ENCODE measurements around the gene FOXK2.

FOXK2 gene

DNA sequence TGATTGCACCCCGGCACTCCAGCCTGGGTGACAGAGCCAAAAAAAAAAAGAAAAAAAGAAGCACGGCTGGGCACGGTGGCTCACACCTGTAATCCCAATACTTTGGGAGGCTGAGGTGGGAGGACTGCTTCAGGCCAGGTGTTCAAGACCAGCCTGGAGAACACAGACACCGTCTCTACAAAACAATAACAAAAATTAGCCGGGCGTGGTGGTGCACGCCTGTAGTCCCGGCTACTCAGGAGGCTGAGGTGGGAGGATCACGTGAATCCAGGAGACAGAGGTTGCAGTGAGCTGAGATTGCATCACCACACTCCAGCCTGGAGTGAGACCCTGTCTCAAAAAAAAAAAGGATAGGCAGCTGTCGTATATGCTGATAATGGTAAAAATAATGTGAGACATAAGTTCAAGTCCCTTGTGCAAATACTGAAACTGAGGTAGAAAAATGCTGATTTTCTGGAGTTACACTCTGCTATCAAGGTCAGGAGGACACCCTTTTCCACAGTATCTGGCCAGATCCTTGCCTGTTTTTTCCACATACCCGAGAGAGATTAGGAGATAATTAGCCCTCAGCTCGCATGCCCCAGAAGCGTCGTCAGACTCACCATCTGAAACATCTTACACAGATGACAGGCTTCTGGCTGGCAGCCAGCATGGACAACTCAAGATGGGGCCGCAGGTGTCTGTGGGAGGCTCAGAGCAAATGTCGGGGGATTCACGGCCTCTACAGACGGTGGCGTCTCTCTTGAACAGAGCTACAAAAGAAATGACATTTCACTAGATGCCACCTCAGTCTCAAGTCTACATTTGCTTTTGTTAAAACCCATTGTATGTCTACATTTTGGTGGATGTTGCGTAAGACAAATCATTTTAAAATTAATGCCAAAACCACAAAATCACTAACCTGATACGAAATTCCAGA is 91.9 kb downstream of the FOXK2 start:
- no peak for DNase-seq

DNA sequence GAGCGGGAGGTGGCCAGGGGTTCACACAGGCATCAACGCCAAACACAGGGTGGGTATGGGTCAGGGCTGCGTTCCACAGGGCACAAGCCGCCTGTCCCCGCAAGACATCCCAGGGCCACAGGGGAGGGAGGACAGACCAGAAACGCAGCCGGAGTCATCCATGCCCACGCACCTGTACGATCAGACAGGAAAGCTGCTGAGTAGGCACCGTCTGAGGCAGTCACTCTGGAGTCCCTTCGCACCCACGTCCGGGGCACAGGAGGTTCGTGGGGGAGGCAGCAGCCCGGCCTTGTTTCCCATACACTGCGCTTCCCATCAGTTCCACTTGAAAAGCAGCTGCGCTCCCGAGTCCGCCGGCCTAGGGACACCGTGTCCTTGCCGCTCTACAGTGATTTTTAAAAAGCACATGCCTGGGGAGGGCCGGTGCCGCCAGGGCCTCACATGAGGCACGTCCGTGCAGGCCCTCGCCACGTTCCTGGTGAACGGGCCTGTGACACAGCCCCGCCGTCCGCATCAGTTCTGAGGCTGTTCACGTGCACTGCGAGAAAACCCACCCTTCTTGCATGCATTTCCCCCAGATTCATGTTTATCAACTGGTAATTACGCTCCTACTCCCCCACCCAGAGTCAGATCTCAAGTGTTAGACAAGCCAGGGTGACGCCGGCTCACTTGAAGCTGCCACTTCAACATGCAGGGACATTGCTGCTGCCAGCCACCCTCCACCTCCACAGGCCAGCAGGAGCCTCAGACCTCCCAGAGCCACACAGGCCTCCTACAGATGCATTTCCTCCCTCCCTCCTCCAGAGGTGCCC is 94.0 kb downstream of the FOXK2 start:
- DNase-seq: no peak

DNA sequence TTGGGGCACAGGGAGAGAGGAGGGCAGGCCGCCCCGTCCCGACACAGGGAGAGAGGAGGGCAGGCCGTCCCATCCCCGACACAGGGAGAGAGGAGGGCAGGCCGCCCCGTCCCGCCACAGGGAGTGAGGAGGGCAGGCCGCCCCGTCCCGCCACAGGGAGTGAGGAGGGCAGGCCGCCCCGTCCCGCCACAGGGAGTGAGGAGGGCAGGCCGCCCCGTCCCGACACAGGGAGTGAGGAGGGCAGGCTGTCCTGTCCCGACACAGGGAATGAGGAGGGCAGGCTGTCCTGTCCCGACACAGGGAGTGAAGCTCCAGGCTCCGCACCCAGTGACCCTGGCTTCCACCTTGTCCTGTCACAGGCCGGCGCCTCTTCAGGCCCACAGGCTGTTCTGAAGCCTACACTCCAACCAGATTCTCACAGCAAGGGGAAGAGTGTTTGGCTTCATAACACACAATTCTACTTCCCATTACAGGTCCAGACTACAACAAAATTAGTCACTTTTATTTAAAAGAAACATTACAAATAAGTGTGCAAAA is 94.6 kb downstream of the FOXK2 start:
- no peak for DNase-seq

DNA sequence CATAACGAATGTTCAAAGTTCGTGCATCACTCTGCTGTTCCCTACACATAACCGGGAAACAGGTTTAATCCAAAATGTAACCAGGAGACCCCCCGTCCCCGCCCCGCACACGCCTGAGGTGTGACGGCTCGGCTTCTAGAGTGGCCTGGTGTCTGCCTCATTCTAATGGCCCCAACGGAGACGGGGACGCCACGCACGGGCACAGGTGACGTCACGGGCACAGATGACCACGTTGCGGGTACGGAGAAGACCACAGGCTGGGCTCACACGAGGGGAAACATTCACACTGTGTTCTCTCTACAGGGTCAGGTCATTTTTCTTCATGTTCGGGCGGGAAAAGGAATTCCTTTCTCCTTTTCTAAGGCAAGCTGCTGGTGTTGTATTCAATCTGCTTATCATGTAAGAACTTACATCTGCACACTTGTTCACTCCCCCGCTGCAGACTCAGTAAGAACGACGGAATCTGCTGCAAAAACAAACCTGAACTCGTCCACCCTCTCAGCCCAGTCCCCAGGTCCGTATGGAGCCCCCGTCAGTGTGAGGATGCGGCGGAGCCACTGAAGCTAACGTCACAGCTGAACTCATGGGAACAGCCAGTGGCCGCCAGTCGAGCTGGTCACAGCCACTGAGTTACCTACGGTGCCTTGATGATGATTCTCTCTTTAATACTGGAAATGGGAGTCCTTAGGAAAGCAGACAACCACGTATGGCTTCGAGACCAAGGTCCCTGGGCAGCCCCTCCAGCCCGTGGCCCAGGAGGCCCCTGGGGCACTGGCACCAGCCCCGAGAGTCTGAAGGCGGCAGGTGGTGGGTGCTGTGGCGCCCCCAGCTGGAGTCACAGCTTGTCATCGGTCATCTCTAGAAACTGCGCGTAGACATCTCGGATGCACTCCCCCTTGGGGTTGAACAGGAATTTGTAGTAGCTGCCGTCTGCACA is 95.8 kb downstream of the FOXK2 start:
- no peak for DNase-seq

DNA sequence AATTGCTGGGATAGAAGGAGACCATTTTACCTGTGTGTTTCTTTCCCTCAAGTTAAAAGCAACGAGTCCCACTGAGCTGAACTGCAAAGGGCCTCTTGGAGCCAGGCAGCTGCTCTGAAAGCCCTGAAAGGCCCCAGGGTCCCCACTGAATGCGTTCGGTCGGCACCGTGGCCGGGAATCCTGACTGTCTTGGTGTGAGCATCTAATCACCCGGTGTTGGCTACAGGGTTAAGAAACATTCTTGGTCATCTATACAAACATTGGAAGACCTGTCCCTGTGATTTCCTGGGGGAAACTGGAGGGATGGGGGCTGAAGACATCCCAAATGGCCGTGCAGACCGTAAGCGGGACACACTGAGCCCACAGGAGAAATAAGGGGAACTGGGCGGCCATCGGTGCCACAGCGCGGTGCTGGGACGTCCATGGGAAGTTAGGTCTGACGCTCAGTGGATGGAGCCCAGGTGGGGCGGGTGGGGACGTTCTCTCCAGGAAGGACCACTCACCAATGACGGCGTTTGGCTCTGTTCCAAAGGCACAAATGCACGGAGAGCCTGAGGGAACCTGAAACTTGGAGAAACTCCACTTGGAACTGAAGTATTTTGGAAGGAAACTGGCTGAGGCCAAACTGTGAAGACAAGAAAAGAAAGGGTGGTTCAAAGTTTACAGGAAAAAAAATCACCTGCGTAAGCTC is 96.6 kb downstream of the FOXK2 start:
- DNase-seq: no peak

DNA sequence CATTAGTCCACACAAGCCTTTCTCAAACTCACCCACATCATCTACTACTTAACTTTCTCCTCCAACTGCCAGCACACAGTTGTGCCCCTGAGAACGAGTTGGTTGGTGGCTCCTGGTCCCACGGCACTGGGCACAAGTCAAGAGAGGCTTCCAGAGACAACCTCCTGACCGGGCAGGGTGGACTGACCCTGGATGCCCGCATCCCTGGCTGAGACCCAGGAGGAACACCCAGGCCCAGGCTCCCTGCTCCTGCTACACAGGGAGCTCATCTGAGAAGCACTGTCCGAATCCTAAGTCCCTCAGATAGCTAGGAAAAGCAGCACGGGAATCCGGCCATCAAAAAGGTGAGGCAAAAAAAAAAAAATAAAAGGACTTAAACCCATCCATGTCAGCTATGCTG is 99.7 kb downstream of the FOXK2 start:
- no peak for DNase-seq

DNA sequence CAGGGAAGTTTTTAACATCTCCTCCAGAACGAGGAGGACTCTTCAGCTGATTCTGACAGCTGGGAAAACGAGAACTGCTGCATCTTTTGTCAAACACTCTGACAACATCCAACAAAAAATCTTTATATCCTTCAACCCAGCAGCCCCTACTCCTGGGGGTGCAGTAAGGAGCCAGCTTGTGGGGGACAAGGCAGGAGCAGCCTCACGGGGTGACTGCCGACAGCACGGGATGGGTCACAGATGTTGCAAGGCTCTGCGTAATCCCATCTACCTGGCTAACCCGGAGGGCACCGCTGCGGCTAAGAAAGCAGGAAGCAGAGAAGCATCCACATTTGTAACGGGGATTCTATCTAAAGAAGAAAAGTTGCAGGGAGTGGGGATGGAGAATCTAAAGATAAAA is 100.1 kb downstream of the FOXK2 start:
- no peak for DNase-seq

DNA sequence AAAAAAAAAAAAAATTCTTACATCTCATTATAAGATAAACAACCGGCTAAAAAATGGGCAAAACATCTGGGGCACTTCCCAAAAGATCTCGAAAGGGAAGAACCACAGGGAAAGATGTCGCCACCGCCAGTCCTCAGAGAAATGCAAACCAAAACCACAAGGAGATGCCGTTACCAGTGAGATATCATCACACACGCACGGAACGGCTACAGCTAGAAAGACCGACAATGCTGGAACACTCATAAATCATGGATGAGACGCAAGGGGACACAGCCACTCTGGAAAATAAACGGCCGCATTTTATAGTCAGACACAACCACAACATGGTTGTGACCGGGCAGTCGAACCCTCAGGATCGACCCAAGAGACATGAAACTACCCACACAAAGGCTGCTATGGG is 104.2 kb downstream of the FOXK2 start:
- no peak for DNase-seq

DNA sequence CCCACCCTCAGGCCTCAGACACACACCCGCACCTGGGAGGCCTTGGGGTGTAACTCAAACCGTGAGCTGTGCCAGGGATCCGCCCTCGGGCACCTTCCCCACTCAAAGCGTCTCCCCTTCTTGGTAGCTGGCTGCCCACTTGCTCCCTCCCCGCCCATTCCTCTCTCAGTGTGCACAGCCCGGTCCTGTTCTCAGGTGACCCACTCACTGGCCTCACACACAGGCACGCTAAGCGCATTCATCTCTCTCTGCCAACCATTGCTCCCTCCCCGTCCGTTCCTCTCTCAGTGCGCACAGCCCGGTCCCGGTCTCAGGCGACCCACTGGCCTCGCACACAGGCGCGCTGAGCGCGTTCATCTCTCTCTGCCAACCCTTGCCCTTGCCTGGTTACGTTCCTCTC is 107.9 kb downstream of the FOXK2 start:
- no peak for DNase-seq

DNA sequence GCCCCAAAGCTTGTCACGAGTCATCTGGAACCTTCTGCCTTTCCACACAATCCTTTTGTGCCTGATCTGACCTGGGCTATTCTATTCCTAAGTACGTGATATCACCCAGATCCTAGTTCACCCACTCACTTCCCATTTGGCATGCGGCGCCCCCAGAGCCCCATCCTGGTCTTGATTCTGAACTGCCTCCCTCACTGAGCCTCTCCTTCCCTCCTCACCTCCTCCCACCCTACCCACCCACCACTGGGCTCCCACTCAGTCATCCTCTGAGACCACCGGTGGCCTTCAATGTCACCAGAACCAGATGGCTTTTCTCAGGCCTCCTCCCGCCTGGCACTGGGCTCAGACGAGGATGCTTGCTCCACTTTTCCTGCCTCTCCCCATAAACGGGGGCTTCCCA is 110.2 kb downstream of the FOXK2 start:
- DNase-seq: no peak

DNA sequence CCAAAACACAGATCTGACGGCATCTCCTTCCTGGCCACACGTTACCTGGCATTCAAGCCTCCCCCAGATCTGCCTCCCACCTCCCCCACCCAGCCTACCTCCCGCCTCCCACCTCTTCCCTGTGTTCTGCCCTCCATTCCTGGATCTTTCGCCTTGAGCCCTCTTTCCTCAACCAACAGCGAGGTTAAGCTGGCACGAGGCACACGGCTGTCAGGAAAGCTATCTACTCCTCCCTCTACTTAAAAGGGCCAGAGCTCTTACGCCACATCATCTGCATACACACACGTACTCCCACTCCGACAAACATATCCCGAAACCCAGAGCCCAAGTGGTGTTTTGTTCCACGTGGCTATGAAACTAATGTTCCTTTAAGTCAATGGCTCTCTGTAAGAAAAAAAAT is 110.7 kb downstream of the FOXK2 start:
- DNase-seq: no peak

DNA sequence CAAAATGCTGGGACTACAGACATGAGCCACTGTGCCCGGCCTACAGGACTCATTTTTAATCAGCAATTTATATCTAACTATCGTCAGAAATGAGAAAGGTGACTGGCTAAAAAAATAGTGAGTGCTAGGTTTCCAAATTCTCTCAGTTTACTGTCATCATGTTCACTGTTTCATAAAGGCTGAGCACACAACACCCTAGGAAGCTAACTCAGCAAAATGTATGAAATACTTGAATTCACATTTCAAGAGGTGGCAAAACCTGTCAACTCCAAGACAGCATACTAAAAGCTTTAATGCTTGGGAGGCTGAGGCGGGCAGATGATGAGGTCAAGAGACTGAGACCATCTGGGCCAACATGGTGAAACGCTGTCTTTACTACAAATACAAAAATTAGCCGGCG is 112.0 kb downstream of the FOXK2 start:
- DNase-seq: no peak

DNA sequence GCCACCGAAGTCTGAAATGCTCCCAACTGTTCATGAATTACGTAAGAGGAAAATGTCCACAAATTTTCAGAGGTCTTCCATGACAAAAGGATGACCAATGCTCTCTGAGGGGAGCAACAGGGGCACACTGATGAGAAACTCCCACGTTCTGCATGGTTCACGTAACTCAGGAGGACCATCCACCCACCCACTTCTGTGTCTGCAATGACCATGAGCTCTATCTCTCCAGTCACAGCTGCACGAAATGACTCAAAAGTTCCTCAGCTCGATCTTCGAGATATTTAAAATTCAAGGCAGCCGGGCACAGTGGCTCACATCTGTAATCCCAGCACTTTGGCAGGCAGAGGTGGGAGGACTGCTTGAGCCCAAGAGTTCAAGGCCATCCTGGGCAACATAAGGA is 112.9 kb downstream of the FOXK2 start:
- no peak for DNase-seq

DNA sequence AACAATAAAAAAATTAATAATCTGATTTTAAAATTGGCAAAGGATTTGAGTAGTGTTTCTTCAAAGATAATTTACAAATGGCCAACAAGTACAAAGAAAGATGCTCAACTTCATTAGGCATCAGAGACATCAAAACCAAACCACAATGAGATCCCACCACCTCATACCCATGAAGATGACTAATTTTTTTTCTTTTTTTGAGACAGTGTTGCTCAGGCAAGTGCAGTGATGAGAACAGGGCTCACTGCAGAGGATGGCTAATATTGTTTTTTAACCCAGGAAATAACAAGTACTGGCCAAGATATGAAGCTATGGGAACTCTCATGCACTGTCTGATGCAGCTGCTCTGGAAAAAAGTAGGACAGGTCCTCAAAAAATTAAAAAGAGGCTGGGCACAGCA is 113.8 kb downstream of the FOXK2 start:
- DNase-seq: no peak

DNA sequence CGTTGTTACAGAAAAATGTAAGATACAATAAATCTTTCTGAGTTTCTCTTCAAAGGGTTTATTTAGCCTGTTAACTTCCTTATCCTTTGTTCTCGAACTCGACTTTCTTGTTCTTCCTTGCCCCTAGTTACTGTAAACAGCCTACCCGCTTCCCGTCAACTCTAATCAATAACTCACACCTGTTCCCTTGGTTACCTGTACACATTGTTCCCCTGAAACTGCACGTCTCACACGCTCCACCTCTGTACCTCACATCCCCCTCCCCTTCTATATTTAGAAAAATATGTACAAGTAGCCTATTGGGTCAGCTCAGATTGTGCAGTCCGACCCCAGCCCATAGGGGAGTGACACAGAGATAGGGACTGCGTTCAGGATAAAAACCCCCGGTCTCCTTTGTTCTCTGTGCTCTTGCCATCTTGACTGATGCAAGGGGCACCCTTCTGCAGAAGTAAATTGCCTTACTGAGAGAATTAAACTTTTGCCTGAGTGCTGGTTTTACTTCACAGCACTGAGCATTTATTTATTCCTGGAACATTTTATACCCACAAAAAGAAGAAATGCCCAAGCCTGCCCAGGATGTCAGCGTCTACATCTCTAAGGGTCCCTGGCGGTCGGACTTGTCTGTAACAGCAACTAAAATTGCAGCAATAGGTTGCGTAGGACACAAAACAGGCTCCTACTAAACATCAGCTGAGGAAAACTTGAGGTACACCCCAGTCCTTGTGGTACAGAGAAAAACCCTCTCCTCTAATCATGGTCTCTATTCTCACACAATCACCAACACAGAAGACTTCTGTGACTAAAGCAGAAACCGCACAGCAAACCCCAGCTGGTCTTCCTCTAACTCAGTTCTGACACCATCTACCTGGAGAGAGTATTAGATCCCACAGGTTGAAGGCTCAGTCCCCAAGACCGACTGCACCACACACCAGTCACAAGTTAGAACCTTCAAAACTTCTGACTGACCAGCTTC is 117.4 kb downstream of the FOXK2 start:
- no peak for DNase-seq

DNA sequence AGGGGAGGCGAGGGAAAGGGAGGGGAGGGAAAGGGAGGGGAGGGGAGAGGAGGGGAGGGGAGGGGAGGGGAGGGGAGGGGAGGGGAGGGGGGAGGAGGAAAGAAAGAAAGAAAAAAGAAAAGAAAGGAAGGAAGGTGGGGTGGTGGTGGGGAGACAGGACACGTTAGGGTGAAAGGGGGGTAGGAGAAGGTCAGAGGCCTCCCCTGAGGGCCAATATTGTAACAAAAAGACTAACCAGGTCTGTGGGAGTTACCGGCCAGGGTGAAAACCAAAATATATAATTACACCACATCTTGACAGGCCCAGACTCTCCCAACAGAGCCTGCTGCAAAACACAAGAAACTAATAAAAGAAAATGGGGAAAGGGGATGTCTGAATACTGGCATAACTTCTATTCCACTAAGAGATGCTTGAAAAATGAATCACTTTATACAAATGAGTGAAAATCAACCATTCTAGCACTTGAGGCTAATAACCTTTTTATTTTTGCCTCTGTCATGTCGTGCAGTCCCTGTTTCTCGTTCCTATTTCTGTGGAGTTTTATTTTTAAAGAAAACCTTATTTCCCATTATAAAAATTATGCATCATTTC is 118.7 kb downstream of the FOXK2 start:
- no peak for DNase-seq

DNA sequence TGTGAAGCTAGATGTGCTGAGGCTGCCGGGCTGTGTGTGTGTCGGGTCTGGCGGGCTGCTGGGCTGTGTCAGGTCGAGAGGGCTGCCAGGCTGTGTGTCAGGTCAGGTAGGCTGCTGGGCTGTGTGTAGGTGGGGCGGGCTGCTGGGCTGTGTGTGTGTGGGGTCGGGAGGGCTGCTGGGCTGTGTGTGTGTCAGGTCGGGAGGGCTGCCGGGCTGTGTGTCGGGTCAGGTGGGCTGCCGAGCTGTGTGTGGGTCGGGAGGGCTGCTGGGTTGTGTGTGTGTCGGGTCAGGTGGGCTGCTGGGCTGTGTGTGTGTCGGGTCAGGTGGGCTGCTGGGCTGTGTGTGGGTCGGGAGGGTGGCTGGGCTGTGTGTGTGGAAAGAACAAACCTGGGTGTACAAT is 120.1 kb downstream of the FOXK2 start:
- no peak for DNase-seq

DNA sequence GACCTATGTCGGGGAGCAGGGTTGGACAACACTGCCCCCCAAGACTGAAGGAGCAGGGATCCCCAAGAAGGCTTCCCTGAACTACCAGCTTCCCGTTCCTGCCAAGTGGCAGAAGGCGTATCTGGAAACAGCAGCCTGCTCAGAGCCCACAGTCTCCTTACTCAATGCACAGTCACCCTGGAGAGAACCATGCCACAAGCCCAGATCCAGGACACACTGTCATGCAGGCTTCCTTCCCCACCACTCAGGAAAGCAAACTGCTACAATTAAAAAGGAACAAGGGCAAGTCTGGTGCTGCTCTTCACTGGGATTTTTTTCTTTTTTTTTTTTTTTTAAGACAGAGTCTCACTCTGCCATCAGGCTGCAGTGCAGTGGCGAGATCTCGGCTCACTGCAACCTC is 120.5 kb downstream of the FOXK2 start:
- no peak for DNase-seq

DNA sequence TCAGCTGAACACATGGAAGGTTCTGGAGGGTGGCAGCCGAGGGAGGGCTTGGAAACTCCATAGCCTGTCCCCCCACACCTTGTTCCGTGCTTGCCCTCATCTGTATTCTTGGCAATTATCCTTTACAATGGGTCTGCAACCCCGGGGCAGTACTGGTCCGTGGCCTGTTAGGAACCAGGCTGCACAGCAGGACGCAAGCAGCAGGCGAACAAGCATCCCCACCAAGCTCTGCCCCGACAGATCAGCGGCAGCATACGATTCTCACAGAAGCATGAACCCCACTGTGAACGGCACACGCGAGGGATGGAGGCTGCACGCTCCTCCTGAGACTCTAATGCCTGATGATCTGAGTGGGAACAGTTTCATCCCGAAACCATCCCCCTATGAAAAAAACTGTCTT is 122.5 kb downstream of the FOXK2 start:
- DNase-seq: no peak

DNA sequence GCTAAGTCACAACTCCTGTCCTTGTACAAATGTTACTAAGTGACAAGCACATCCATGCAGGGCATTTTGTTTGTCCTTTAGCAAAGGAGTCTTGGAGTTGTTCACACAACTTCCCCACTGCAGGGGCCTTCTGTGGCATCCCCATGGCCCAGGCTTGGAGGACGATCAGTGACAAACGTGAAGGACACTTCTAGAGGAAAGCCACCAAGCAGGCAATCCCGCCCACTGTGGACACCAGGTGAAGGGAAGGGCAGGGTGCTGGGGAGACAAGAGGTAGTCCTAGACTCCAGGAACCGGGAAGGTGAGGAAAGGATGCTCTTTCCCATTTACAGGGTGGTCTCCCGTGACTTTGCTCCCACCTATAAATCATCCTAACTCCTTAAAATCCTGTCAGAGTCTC is 124.6 kb downstream of the FOXK2 start:
- no peak for DNase-seq

DNA sequence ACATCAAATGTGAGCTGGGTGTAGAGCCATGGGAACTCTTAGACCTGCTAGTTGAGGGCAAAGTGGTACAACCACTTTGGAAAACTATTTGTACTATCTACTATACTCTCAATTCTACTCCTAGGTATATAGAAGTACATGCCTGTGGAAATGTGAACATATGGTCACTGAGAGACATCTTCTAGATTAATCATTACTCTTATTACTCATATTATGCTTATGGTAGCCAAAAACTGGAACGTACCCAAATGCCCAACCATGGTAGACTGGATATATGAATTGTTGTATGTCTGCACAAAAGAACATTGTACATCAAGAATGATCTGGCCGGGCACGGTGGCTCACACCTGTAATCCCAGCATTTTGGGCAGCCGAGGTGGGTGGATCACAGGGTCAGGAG is 126.0 kb downstream of the FOXK2 start:
- DNase-seq: no peak

Data from right forelimb (tissue), 1 donor.